ENCODE measurements around the gene SH3RF1. TPM values are rescaled to one million over a fixed set of nuclear protein-coding genes. Genes with fewer than 3 reads are reported as not detected.

SH3RF1 gene
- total RNA-seq, 2 donors from 2014 or later: 37.6 to 68.8 TPM

- no peak overlapping the region for H3K9ac ChIP-seq (ENCODE audit: extremely low read depth, low read length, poor library complexity, severe bottlenecking)
- Mint-ChIP-seq H3K27me3 (ENCODE audit: insufficient read depth) (no peaks in the 10 kb centered on the region), H3K4me3 (no peak overlapping the region), H3K4me1 (peaks cover 4% of the 10 kb centered on the region), H3K27ac (no peak overlapping the region), H3K9me3 (no peaks in the 10 kb centered on the region), H3K36me3 (ENCODE audit: low read depth) (peaks cover 10% of the 10 kb centered on the region)
- H3K9me3 ChIP-seq (ENCODE audit: control insufficient read depth, low read length): no peaks in the 10 kb centered on the region
- H3K27ac ChIP-seq (ENCODE audit: low read depth, low read length): no peak overlapping the region
- TF ChIP-seq CTCF (conservative IDR thresholded peaks at IDR 0.05): no peak
- H3K4me3 ChIP-seq (ENCODE audit: low read length): no peak overlapping the region
- no peaks in the 10 kb centered on the region for H3K27me3 ChIP-seq (ENCODE audit: control insufficient read depth, insufficient read depth, low read length, poor library complexity, severe bottlenecking)
- no peak for DNase-seq
- no peaks in the 10 kb centered on the region for H3K4me1 ChIP-seq (ENCODE audit: control insufficient read depth, insufficient read depth, low read length)
- WGBS, 2 experiments (ENCODE audit: insufficient coverage in 1 of 2, insufficient read length in 1 of 2): 90 to 91% methylated on average over 3 to 6 of the region's 6 CpGs
- H3K36me3 ChIP-seq (ENCODE audit: control insufficient read depth, insufficient read depth, low read length): peaks cover 36% of the 10 kb centered on the region
Observed at GRCh38 chr4:169236078-169236477, 34.7 kb downstream of the SH3RF1 start.

- H3K9me3 ChIP-seq (ENCODE audit: control insufficient read depth, low read length): no peaks in the 10 kb centered on the region
- H3K27ac ChIP-seq (ENCODE audit: low read depth, low read length): no peak overlapping the region
- DNase-seq: no peak
- H3K36me3 ChIP-seq (ENCODE audit: control insufficient read depth, insufficient read depth, low read length): peaks cover 36% of the 10 kb centered on the region
- Mint-ChIP-seq H3K27ac (peak overlapping the region; percentile 22), H3K36me3 (ENCODE audit: low read depth) (peaks cover 9% of the 10 kb centered on the region), H3K4me1 (peaks cover 4% of the 10 kb centered on the region), H3K27me3 (ENCODE audit: insufficient read depth) (no peaks in the 10 kb centered on the region), H3K9me3 (no peaks in the 10 kb centered on the region), H3K4me3 (no peak overlapping the region)
- no peaks in the 10 kb centered on the region for H3K4me1 ChIP-seq (ENCODE audit: control insufficient read depth, insufficient read depth, low read length)
- H3K9ac ChIP-seq (ENCODE audit: extremely low read depth, low read length, poor library complexity, severe bottlenecking): no peak overlapping the region
- H3K4me3 ChIP-seq (ENCODE audit: low read length): no peak overlapping the region
- WGBS, 2 experiments (ENCODE audit: insufficient coverage in 1 of 2, insufficient read length in 1 of 2): 78 to 92% methylated on average over 1 to 7 of the region's 7 CpGs
- H3K27me3 ChIP-seq (ENCODE audit: control insufficient read depth, insufficient read depth, low read length, poor library complexity, severe bottlenecking): no peaks in the 10 kb centered on the region
- no peak for TF ChIP-seq CTCF (conservative IDR thresholded peaks at IDR 0.05)
Observed at GRCh38 chr4:169234137-169234855, 36.5 kb downstream of the SH3RF1 start.

GRCh38 chr4:169233691-169234090, 37.1 kb downstream of the SH3RF1 start:
- Mint-ChIP-seq H3K9me3 (no peaks in the 10 kb centered on the region), H3K4me3 (no peak overlapping the region), H3K36me3 (ENCODE audit: low read depth) (peaks cover 9% of the 10 kb centered on the region), H3K4me1 (peaks cover 4% of the 10 kb centered on the region), H3K27ac (peak overlapping the region; percentile 22), H3K27me3 (ENCODE audit: insufficient read depth) (no peaks in the 10 kb centered on the region)
- H3K36me3 ChIP-seq (ENCODE audit: control insufficient read depth, insufficient read depth, low read length): peaks cover 37% of the 10 kb centered on the region
- no peak for TF ChIP-seq CTCF (conservative IDR thresholded peaks at IDR 0.05)
- WGBS, 2 experiments (ENCODE audit: insufficient coverage in 1 of 2, insufficient read length in 1 of 2): 92 to 97% methylated on average over 4 of the region's 4 CpGs
- no peak overlapping the region for H3K27ac ChIP-seq (ENCODE audit: low read depth, low read length)
- no peak overlapping the region for H3K4me3 ChIP-seq (ENCODE audit: low read length)
- DNase-seq: no peak
- no peaks in the 10 kb centered on the region for H3K27me3 ChIP-seq (ENCODE audit: control insufficient read depth, insufficient read depth, low read length, poor library complexity, severe bottlenecking)
- H3K4me1 ChIP-seq (ENCODE audit: control insufficient read depth, insufficient read depth, low read length): no peaks in the 10 kb centered on the region
- H3K9ac ChIP-seq (ENCODE audit: extremely low read depth, low read length, poor library complexity, severe bottlenecking): no peak overlapping the region
- H3K9me3 ChIP-seq (ENCODE audit: control insufficient read depth, low read length): no peaks in the 10 kb centered on the region

All from endodermal cell (in vitro differentiated cells).